Mucosa of rectum (tissue), 2 donors: ENCODE data around the gene LRP5.
A peak's percentile ranks its signal among the peaks of the same experiment; 100 is the strongest.
"Not testable (repeated sequence)": the region's sequence is repeated elsewhere in the genome, so short reads cannot be mapped to it uniquely, and the experiment has no call there.

Source experiments
- H3K27ac ChIP-seq, 2 donors: one replicate each; pipeline ENCODE4 v1.7.0; 2013; ENCODE audit warnings: inconsistent platforms in 2 of 2, low read depth in 2 of 2, low read length in 2 of 2
- H3K27me3 ChIP-seq, 2 donors: one replicate each; pipeline ENCODE4 v1.7.0; 2013; ENCODE audit warnings: low read length in 2 of 2; ENCODE audit not compliant: control insufficient read depth in 2 of 2, insufficient read depth in 2 of 2
- H3K36me3 ChIP-seq, 2 donors: one replicate each; pipeline ENCODE4 v1.7.0; 2013; ENCODE audit warnings: low read length in 2 of 2; ENCODE audit not compliant: control insufficient read depth in 2 of 2, insufficient read depth in 2 of 2
- H3K4me1 ChIP-seq, 2 donors: one replicate each; pipeline ENCODE4 v1.7.0; 2013; ENCODE audit warnings: low read length in 2 of 2, mild to moderate bottlenecking in 1 of 2; ENCODE audit not compliant: control insufficient read depth in 2 of 2, insufficient read depth in 2 of 2
- H3K4me3 ChIP-seq, 2 donors: one replicate each; pipeline ENCODE4 v1.7.0; 2013; ENCODE audit warnings: low read length in 2 of 2
- H3K9ac ChIP-seq, 2 donors: one replicate each; pipeline ENCODE4 v1.7.0; 2013; ENCODE audit warnings: low read length in 2 of 2, low read depth in 1 of 2, mild to moderate bottlenecking in 1 of 2
- H3K9me3 ChIP-seq, 2 donors: one replicate each; pipeline ENCODE4 v1.7.0; 2013; ENCODE audit warnings: low read length in 2 of 2; ENCODE audit not compliant: control insufficient read depth in 2 of 2
- donor health status: healthy.
- donor health status: Normal muscosa, but diverticular disease.

LRP5 gene

GRCh38 chr11:68447015-68447801 is 134.8 kb downstream of the LRP5 start:
- Histone ChIP-seq H3K4me1 (peaks cover 0 to 2% of the 10 kb centered on the region in 2 donors), H3K27me3 (no peaks in the 10 kb centered on the region), H3K27ac (no peak overlapping the region), H3K36me3 (peaks cover 21 to 24% of the 10 kb centered on the region in 2 donors), H3K4me3 (no peak overlapping the region), H3K9me3 (no peaks in the 10 kb centered on the region), H3K9ac (no peak overlapping the region)

GRCh38 chr11:68447914-68448313 is 135.5 kb downstream of the LRP5 start:
- not testable (repeated sequence) for H3K9ac ChIP-seq

GRCh38 chr11:68448604-68449011 is 136.2 kb downstream of the LRP5 start:
- no peak overlapping the region for H3K4me3 ChIP-seq
- no peak overlapping the region for H3K9ac ChIP-seq
- peaks cover 16 to 17% of the 10 kb centered on the region in 2 donors for H3K36me3 ChIP-seq
- no peaks in the 10 kb centered on the region for H3K27me3 ChIP-seq
- peaks cover 0 to 2% of the 10 kb centered on the region in 2 donors for H3K4me1 ChIP-seq
- no peak overlapping the region for H3K27ac ChIP-seq
- H3K9me3 ChIP-seq, result no peaks in the 10 kb centered on the region

More at GRCh38 chr11:68447914-68448313, 135.5 kb downstream of the LRP5 start:
- not testable (repeated sequence) for H3K9me3 ChIP-seq, H3K4me1 ChIP-seq, H3K27me3 ChIP-seq, H3K27ac ChIP-seq, H3K4me3 ChIP-seq
- peaks cover 17 to 18% of the 10 kb centered on the region in 2 donors for H3K36me3 ChIP-seq

GRCh38 chr11:68449951-68450350 is 137.6 kb downstream of the LRP5 start:
- Histone ChIP-seq H3K27ac (no peak overlapping the region), H3K9me3 (no peaks in the 10 kb centered on the region), H3K4me3 (no peak overlapping the region), H3K9ac (no peak overlapping the region), H3K36me3 (peaks cover 16 to 17% of the 10 kb centered on the region in 2 donors), H3K27me3 (no peaks in the 10 kb centered on the region), H3K4me1 (peaks cover 0 to 7% of the 10 kb centered on the region in 2 donors)

GRCh38 chr11:68450711-68451110 is 138.3 kb downstream of the LRP5 start:
- Histone ChIP-seq H3K27me3 (no peaks in the 10 kb centered on the region), H3K27ac (no peak overlapping the region)

GRCh38 chr11:68454767-68455166 is 142.4 kb downstream of the LRP5 start:
- no peak overlapping the region for H3K27ac ChIP-seq
- no peak overlapping the region for H3K9ac ChIP-seq
- H3K36me3 ChIP-seq, result peaks cover 0 to 4% of the 10 kb centered on the region in 2 donors
- peaks cover 11 to 19% of the 10 kb centered on the region in 2 donors for H3K4me1 ChIP-seq
- H3K4me3 ChIP-seq, result no peak overlapping the region
- no peaks in the 10 kb centered on the region for H3K9me3 ChIP-seq
- no peaks in the 10 kb centered on the region for H3K27me3 ChIP-seq

More at GRCh38 chr11:68450711-68451110, 138.3 kb downstream of the LRP5 start:
- Histone ChIP-seq H3K9ac (no peak overlapping the region), H3K36me3 (peaks cover 16 to 17% of the 10 kb centered on the region in 2 donors), H3K9me3 (no peaks in the 10 kb centered on the region), H3K4me1 (peaks cover under 1 to 8% of the 10 kb centered on the region in 2 donors), H3K4me3 (no peak overlapping the region)

- Histone ChIP-seq H3K36me3 (no peaks in the 10 kb centered on the region), H3K4me3 (no peak overlapping the region), H3K27ac (no peak overlapping the region), H3K4me1 (peaks cover 11 to 21% of the 10 kb centered on the region in 2 donors), H3K27me3 (no peaks in the 10 kb centered on the region), H3K9me3 (no peaks in the 10 kb centered on the region), H3K9ac (no peak overlapping the region)
These were observed 143.1 kb downstream of the LRP5 start for GRCh38 chr11:68455485-68455884.

GRCh38 chr11:68457216-68457897 is 145.0 kb downstream of the LRP5 start:
- no peak overlapping the region for H3K9ac ChIP-seq
- H3K27me3 ChIP-seq, result no peaks in the 10 kb centered on the region
- no peak overlapping the region for H3K4me3 ChIP-seq
- peaks cover 19 to 31% of the 10 kb centered on the region in 2 donors for H3K4me1 ChIP-seq
- peak overlapping the region; percentile 61 to 63 for H3K27ac ChIP-seq
- H3K36me3 ChIP-seq, result no peaks in the 10 kb centered on the region
- no peaks in the 10 kb centered on the region for H3K9me3 ChIP-seq

- peaks cover 24 to 36% of the 10 kb centered on the region in 2 donors for H3K4me1 ChIP-seq
- peak overlapping the region; percentile 61 to 63 for H3K27ac ChIP-seq
- no peak overlapping the region for H3K4me3 ChIP-seq
- no peaks in the 10 kb centered on the region for H3K36me3 ChIP-seq
- H3K27me3 ChIP-seq, result no peaks in the 10 kb centered on the region
- no peak overlapping the region for H3K9ac ChIP-seq
- H3K9me3 ChIP-seq, result no peaks in the 10 kb centered on the region
These were observed 145.5 kb downstream of the LRP5 start for GRCh38 chr11:68457898-68458249.

GRCh38 chr11:68458340-68458739 is 145.9 kb downstream of the LRP5 start:
- H3K9ac ChIP-seq, H3K9me3 ChIP-seq, H3K4me3 ChIP-seq, H3K36me3 ChIP-seq, H3K27me3 ChIP-seq: not testable (repeated sequence)
- Histone ChIP-seq H3K4me1 (peaks cover 26 to 41% of the 10 kb centered on the region in 2 donors), H3K27ac (peak overlapping the region; percentile 61 to 63)
